ENCODE results near the gene FTSJ3. TPM values are rescaled to one million over a fixed set of nuclear protein-coding genes. Genes with fewer than 3 reads are reported as not detected.
A peak's percentile ranks its signal among the peaks of the same experiment; 100 is the strongest.

Gene FTSJ3
- total RNA-seq, 1 experiment from 2014 or later = 75.9 TPM

DNA sequence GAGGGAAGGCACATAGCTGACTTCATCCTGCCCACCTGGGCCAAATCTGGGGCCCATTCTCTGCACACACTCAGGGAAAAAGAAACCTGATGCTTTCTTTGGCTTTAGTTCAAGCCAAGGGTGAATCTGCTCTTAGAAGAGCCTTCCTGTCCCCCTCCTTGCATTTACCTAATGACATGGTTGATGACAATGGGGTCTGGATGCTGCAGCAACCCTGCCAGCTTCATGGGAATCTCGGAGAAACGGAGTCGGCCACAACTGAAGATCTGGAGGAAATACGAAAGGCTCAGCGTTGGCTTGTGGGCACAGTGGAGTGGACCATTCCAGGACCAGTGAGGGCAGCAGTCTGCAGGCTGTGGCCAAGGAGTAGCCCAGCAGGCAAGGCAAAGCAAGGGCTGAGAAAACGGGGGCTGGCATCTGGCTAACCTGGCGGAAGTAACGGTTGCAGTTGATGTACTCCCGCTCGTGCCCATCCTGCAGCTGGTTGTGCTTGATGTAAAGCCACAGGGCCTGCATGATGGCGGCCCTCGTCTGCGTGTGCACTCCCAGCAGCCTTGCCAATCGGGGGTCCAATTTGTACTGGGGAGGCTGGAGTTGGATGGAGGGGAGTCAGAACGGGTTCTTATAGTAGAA, 6.4 kb upstream of the FTSJ3 start:
- Mint-ChIP-seq H3K9me3 (ENCODE audit: unreplicated experiment) (no peaks in the 10 kb centered on the region), H3K27ac (ENCODE audit: unreplicated experiment) (no peak overlapping the region), H3K4me1 (ENCODE audit: low read depth, unreplicated experiment) (peaks cover 14% of the 10 kb centered on the region), H3K27me3 (ENCODE audit: insufficient read depth, unreplicated experiment) (no peaks in the 10 kb centered on the region), H3K4me3 (ENCODE audit: unreplicated experiment) (no peak overlapping the region), H3K36me3 (ENCODE audit: insufficient read depth, unreplicated experiment) (peaks cover 91% of the 10 kb centered on the region)
- no peak for TF ChIP-seq CTCF (IDR thresholded peaks at IDR 0.05; ENCODE audit: insufficient read depth in 1 of 2, low read depth in 1 of 2, low read length in 1 of 2, severe bottlenecking in 1 of 2, unreplicated experiment in 1 of 2)
- DNase-seq = no peak
- ChIA-PET CTCF (interaction anchor here (0.8 kb wide), 1 partner anchor 9 kb away, joined by 3 read pairs; the partner anchor contains the start of gene SMARCD2), POLR2A (interaction anchor here (0.5 kb wide), 1 partner anchor 60 kb away, joined by 6 read pairs; the partner anchor contains the start of gene DDX42)
- Histone ChIP-seq H3K36me3 (ENCODE audit: control insufficient read depth, insufficient read depth, low read length) (peaks cover 16% of the 10 kb centered on the region), H3K4me1 (peaks cover under 1% of the 10 kb centered on the region; the same call in 1 of the 2 replicates), H3K27me3 (replicated peaks; ENCODE audit: control insufficient read depth, insufficient read depth, low read length) (no peaks in the 10 kb centered on the region), H3K4me3 (ENCODE audit: low read depth, low read length) (no peak overlapping the region), H3K9me3 (no peaks in the 10 kb centered on the region)
- BruUV-seq (replicated peaks) = no TSS peak
- intact Hi-C loops (cut with micrococcal nuclease; ENCODE audit: unreplicated experiment) = no loop called here

- H3K36me3 Mint-ChIP-seq (ENCODE audit: insufficient read depth, unreplicated experiment) = peaks cover 90% of the 10 kb centered on the region
- CTCF ChIA-PET = no interaction called here
- H3K9me3 Mint-ChIP-seq (ENCODE audit: unreplicated experiment) = no peaks in the 10 kb centered on the region
- POLR2A ChIA-PET = interaction anchor here (0.5 kb wide), 1 partner anchor 59 kb away, joined by 6 read pairs; the partner anchor contains the start of gene DDX42
- DNase-seq = no peak
- Histone ChIP-seq H3K4me1 (0 out of 2 replicates have a peak, but pooled peaks cover 7% of the 10 kb centered on the region), H3K36me3 (ENCODE audit: control insufficient read depth, insufficient read depth, low read length) (peaks cover 13% of the 10 kb centered on the region), H3K27me3 (replicated peaks; ENCODE audit: control insufficient read depth, insufficient read depth, low read length) (no peaks in the 10 kb centered on the region), H3K9me3 (no peaks in the 10 kb centered on the region), H3K4me3 (ENCODE audit: low read depth, low read length) (no peak overlapping the region)
- no peak overlapping the region for H3K27ac Mint-ChIP-seq (ENCODE audit: unreplicated experiment)
- intact Hi-C loops (cut with micrococcal nuclease; ENCODE audit: unreplicated experiment) = no loop called here
- no peak overlapping the region for H3K4me3 Mint-ChIP-seq (ENCODE audit: unreplicated experiment)
- no peaks in the 10 kb centered on the region for H3K27me3 Mint-ChIP-seq (ENCODE audit: insufficient read depth, unreplicated experiment)
- TF ChIP-seq CTCF (IDR thresholded peaks at IDR 0.05; ENCODE audit: insufficient read depth in 1 of 2, low read depth in 1 of 2, low read length in 1 of 2, severe bottlenecking in 1 of 2, unreplicated experiment in 1 of 2) = no peak
- H3K4me1 Mint-ChIP-seq (ENCODE audit: low read depth, unreplicated experiment) = peaks cover 13% of the 10 kb centered on the region
- BruUV-seq (replicated peaks) = no TSS peak
These were observed 5.7 kb upstream of the FTSJ3 start for GRCh38 chr17:63833026-63833740.

DNA sequence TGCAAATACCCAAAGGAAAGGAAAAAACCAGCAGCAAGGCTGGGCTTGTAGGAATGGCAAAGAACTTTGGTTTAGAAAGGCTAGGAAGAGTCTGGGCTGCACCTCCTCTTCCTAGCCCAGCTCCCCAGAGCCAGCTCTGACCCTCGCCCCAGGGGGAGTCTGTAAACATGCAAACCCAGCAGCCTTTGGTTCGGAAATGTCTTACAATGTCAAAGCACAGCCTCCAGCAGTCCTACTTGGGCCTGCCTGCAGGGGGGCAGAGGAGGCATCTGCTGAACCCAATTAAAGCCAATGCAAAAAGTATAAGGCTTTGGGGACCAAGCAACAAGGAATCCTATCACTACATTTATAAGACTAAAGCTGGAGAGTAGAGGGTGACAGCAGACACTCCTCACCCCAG, 5.0 kb upstream of the FTSJ3 start:
- BruUV-seq (replicated peaks) = TSS peak; percentile 30
- ChIA-PET CTCF (no interaction called here), POLR2A (interaction anchor here (0.5 kb wide), 1 partner anchor 17 kb away, joined by 4 read pairs; no protein-coding TSS in a partner anchor)
- H3K36me3 ChIP-seq (ENCODE audit: control insufficient read depth, insufficient read depth, low read length) = peaks cover 13% of the 10 kb centered on the region
- H3K4me1 ChIP-seq = 0 out of 2 replicates have a peak, but pooled peaks cover 8% of the 10 kb centered on the region
- H3K9me3 Mint-ChIP-seq (ENCODE audit: unreplicated experiment) = no peaks in the 10 kb centered on the region
- peaks cover 17% of the 10 kb centered on the region for H3K4me1 Mint-ChIP-seq (ENCODE audit: low read depth, unreplicated experiment)
- H3K4me3 Mint-ChIP-seq (ENCODE audit: unreplicated experiment) = no peak overlapping the region
- no peak overlapping the region for H3K4me3 ChIP-seq (ENCODE audit: low read depth, low read length)
- intact Hi-C loops (cut with micrococcal nuclease; ENCODE audit: unreplicated experiment) = no loop called here
- H3K27me3 ChIP-seq (replicated peaks; ENCODE audit: control insufficient read depth, insufficient read depth, low read length) = no peaks in the 10 kb centered on the region
- no peak overlapping the region for H3K27ac Mint-ChIP-seq (ENCODE audit: unreplicated experiment)
- H3K9me3 ChIP-seq = no peaks in the 10 kb centered on the region
- TF ChIP-seq CTCF (IDR thresholded peaks at IDR 0.05; ENCODE audit: insufficient read depth in 1 of 2, low read depth in 1 of 2, low read length in 1 of 2, severe bottlenecking in 1 of 2, unreplicated experiment in 1 of 2) = no peak
- peaks cover 97% of the 10 kb centered on the region for H3K36me3 Mint-ChIP-seq (ENCODE audit: insufficient read depth, unreplicated experiment)
- no peaks in the 10 kb centered on the region for H3K27me3 Mint-ChIP-seq (ENCODE audit: insufficient read depth, unreplicated experiment)
- no peak for DNase-seq

Data from Caco-2 (cell line).